HG03565 (cell line): ENCODE data around the gene POLR2E.
"Not testable (repeated sequence)": the region's sequence is repeated elsewhere in the genome, so short reads cannot be mapped to it uniquely, and the experiment has no call there.

Source experiments
- ATAC-seq: cut with Tn5 transposase; IDR thresholded peaks from one replicate; pipeline ENCODE4 v1.9.1; 2021; ENCODE audit warnings: mild to moderate bottlenecking, moderate library complexity; ENCODE audit not compliant: unreplicated experiment

Gene POLR2E

GRCh38 chr19:1126984-1127760 is 32.0 kb upstream of the POLR2E start:
- no peak for ATAC-seq

DNA sequence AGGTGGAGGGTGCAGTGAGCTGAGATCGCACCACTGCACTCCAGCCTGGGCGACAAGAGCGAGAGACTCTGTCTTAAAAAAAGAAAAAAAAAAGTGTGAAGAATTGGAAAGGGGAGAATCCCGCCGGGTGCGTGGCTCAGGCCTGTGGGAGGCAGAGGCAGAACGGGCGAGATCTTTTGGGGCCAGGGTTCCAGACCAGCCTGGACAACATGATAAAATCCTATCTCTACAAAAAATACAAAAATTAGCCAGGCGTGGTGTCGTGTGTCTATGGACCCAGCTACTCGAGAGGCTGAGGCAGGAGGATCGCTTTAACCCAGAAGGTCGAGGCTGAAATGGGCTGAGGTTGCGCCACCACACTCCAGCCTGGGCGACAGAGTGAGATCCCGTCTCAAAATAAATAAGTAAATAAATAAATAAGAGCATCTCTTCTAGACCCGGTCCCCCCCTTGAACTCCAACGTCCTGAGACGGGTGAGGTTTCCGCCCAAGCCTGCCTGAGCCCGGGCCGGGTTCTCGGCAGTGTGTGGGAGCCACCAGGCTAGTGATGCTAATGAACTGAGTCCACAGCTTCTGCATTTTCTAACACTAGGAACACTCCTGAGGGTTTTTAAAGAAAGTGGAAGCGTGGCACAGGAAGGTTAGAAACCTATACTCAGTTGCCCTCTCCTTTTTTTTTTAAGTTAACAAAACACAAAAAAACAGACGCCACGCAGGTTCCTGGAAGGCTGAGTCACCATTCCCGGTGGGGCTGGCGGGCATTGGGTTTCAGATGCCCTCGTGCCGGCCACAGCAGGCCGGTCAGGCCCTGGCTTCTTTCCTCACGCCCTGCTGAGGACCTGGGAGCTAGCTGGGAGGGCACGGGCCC is 30.7 kb upstream of the POLR2E start:
- no peak for ATAC-seq

DNA sequence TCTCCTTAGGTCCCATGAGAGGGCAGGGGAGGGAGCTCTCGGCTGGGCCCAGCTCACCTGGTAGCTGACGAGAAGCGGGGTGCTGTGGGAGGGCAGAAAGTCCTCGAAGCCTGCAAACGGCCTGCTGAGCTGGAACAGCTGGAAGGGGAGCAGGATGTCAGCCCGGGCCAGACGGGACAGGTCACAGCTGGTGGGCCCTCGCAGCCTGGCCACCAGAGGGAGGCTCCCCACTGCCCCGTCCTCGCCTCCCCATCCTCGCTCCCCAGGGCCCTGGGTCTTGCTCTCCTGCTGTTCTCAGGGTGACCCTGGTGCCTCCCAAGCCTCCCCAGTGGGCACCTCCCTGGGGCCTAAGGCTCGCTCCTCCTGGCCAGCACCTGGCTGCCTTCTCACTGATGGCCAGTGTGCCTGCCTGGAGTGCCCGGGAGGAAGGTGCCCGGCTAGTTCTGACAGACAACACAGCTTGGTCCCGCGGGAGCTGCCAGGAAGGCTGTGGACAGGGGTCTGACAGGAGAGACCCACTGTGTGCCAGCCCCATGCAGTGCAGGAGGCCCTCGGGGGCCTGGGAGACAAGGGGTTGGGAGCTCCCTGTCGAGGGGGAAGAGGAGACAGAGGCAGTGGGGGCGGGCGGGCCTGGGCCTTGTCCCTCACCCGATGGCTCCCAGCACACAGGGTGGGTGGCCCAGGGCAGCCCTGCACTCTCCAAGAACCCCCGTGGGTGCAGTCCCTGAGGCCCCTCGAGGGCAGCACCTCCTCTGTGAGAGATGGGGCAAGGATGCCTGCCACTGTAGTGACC is 28.9 kb upstream of the POLR2E start:
- ATAC-seq: no peak

DNA sequence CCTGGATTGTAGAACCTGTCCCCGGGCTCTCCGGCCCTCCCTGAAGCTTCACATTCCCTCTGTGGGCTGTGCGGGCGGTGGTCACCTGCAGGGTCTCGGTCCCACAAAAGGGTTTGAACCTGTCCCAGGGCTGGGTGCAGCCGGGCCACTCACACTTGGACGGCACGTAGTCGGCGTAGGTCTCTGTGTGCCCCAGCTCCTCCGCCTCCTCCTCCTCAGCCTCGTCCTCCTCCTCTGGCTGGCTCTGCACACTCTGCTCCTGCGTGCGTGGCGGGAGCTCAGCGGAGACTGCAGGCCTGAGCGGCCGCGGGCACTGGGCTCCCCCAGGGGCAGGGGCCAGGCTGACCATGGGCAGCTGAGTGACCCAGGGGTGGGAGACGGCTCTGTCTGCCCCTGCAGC is 28.2 kb upstream of the POLR2E start:
- no peak for ATAC-seq

GRCh38 chr19:1122972-1123363 is 27.8 kb upstream of the POLR2E start:
- ATAC-seq: no peak

- ATAC-seq: no peak
Measured at GRCh38 chr19:1122021-1122971, 27.1 kb upstream of the POLR2E start.

GRCh38 chr19:1121395-1121794 is 26.2 kb upstream of the POLR2E start:
- no peak for ATAC-seq

DNA sequence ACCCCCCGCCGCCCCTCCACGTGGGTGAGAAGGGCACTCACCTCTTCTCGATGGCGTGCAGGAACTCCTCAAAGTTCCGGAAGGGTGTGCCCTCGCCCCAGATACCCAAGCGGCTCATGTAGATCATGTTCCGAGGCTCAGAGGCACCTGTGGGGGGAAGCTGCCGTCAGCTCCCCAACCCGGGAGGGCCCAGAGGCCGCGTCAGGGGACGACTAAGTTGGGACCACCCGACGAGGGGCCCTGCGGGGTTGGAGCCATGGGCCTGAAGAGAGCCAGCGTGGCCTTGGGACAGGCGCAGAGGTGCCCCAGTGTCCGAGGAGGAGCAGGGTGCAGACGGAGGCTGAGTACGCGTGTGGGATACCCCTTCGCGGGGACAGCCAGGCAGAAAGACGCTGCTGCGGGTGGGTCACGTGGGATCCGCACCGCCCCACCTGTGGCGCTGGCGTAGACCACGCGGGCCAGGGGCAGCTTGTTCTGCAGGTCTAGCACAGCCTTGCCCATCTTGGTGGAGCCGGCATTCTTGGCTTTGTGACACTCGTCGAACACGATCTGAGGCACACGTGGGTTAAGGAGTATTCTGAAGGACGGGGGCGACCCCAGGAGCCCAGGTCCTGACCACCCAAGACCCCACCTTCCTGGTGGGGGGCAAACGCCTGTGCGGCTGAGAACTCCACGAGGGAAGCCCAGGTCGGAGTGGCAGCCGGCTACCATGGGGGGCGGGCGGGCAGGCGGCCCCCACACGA is 24.5 kb upstream of the POLR2E start:
- ATAC-seq: no peak

DNA sequence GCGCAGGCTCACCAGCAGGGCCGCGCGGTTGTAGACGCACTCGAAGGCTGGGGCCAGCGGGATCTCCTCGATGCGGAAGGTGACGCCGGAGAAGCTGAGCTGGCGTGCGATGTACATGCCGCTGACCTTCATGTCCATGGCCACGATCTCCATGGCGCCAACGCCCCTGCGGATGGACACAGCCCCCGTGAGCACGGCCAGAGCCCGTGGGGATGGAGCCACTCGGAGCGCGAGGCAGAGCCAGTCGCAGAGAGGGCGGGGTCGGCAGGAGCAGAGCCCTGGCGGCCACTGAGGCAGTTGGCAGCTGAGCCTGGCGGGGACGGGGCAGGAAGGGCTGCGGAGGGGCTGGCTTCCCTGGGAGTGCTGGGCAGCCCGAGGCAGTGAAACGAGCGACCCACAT is 23.8 kb upstream of the POLR2E start:
- ATAC-seq: no peak

DNA sequence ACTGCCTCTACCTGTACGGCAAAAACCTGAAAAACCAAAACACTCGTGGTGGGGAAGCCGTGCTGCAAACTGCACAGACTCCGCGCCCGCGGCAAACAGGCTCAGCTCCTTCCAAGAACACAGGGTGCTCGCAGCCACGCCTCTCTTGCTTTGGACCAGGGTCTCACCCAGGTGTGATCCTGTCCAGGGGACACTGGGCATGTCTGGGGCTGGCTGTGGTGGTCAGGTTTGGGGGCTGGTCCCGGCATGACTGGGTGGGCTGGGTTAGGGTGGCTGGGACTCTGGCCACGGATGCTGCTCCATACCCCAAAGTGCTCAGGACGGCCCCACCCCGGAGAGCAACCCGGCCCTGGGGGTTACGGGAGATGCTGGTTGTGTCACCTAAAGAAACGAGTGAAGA is 22.5 kb upstream of the POLR2E start:
- no peak for ATAC-seq

DNA sequence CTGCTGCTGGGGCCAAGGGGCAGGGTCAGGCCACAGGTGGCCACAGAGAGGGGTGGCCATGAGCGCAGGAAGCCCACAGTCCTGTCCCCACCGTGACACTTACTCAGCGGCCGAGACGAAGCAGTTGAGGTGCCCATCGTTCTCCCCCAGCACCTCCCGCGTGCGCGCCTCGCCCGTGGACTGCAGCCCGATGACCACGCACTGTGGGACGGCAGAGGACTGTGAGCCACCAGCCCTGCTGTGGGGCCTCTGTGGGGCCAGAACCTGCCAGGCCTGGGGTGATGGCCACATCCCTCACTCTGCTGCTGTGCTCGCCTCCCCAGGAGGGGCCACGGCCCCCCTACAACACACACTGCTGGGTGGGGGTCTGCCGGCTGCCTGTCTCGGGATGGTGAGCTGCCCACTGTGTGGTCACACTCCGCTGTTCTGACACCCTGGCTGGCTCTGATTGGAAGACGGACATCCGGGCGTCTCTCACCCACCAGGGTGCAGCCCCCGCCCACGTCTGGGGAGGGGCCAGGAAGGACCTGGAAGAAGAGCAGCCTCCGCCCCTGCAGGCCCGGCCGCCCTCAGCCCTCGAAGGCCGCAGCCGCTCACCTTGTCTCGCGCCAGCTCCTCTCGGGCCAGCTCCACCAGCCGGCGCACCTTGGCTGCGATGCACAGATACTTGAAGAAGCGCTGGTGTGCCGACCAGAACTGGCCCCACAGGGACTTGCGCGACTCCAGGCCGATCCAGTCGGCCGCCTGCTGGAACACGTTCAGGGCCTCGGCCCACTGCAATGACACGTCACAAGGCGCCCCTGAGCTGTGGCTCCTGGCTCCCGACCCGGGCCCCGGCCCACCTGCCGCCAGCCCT is 21.8 kb upstream of the POLR2E start:
- ATAC-seq: no peak

DNA sequence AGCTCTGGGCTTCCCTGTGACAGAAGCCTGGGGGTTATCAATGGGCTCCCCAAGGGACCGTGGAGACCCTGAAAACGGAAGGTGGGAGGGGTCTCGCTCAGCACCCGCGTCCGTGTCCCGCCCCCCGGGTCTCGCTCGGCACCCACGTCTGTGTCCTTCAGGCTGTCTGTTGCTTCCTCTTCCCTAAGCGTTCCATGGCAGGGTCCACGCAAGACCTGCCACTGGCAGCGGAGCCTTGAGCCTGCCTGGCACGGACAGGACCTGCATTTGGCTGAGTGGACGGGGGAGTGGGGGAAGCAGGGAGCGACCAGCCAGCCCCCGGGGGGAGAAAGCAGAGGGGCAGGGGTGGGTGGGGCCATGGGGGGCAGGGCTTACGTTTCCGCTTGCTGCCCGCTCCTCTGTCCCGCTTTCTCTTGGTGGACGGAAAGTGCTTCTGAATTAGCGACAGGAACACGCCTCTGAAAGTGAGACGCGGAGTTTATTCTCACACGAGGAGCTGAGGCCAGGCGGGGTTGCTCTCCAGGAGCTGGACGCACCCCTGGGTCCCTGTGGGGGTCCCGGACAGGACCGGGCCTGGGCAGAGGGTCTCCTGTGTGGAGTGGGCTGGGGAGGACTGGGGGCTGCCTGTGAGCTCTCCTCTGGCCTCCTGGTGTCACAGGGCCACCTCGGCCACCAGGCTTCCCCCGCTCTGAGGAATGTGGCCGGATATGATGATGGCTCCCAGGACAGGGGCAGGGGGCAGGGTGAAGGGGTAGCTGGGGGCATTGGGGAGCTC is 20.7 kb upstream of the POLR2E start:
- no peak for ATAC-seq

- not testable (repeated sequence) for ATAC-seq
Measured at GRCh38 chr19:1114728-1115127, 19.6 kb upstream of the POLR2E start.

GRCh38 chr19:1113986-1114483 is 18.9 kb upstream of the POLR2E start:
- ATAC-seq: no peak

DNA sequence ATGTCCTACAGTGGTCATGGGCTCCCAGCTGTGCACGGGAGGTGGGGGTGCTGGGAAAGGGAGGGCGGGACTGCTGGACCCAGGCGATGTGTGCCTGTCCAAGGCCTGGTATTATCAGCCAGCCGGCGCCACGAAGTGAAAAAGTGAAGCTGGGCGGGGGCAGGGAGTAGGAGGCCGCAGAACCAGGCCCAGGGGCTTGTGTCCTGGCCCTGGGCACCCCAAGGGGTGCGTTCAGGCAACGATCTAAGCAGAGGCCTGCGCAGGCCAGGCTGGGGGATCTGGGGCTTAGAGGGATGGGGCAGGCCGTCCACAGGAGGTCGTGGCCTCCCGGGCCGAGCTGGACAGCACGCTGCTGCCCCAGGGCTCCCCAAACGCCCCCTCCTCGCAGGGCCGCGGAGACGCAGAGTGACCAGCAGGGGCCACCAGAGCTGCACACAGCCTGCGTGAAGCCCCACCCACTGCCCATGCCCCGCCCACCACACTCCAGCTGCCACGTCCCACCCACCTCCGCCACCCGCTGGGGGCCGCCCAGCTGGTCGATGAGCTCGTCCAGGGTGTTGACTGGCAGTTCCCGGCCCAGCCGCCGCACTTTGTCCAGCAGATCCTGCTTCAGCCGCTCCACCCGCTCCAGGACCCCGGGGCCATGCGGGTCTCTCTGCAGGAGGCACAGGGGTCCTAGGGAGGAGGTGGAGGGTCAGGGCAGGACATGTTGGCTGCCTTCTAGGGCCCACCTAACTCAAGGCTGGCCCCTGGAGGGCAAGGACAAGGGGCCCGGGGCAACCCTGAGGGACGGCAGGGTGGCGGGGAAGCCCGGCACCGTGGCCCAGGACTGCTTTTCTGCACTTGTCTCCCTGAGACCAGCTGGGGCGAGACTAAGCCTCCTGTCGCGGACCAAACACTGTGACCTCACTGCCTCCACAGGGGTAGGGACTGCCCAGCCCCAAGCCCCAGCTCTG is 18.1 kb upstream of the POLR2E start:
- ATAC-seq: no peak

DNA sequence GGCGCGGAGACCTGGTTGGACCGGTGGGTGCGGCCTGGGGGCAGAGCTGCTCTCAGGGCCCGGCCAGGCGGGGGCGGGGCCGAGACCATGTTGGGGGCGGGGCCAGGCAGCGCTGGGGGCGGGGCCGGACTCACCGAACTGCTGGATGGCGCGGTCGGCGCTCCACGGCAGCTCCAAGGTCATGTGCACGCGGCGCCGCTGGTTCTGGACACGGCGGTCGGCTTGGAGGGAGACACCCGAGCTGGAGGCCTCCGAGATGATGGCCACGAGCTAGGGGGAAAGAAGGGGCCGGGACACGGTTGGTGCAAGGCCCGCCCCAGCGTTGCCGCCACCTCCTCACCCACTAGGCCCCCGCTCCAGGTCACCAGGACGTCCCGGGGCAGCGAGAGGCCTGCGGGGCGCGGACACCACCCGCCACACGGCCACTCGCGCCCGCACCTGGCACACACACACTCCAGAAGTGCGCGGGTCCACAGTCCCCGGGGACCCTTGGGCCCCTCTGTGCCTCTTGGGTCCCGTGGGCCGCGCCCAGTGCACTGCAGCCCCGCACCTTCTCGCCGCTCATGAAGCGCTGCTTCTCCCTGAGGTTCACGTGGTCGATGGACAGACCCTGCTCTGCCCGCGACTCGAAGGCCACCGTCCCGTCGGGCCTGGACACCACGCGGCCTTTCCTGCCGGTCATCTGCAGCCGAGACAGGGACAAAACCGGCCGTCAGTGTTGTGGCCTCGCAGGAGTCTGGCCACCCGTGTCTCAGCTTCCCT is 17.3 kb upstream of the POLR2E start:
- ATAC-seq: no peak
